Lower leg skin (tissue), 4 donors: Measurements from ENCODE around the gene CASR. TPM values are rescaled to one million over a fixed set of nuclear protein-coding genes. Genes with fewer than 3 reads are reported as not detected.

Source experiments
- DNase-seq, 2 donors: peaks; one replicate each; pipeline ENCODE4 v3.0.0-alpha.2; 2019; ENCODE audit warnings: low spot score in 2 of 2
- H3K4me3 ChIP-seq: fragments of 200-600 bp; sonication (generic); 2 replicates; pipeline ENCODE4 v1.5.1; 2017; ENCODE audit warnings: mild to moderate bottlenecking, low read depth; ENCODE audit not compliant: poor library complexity, severe bottlenecking
- CTCF ChIP-seq, 3 donors: fragments of 450-650 bp; IDR thresholded peaks; one replicate each; pipeline ENCODE4 v1.5.1; 2016; ENCODE audit warnings: antibody characterized with exemption in 3 of 3, mild to moderate bottlenecking in 3 of 3, moderate library complexity in 2 of 3
- POLR2A ChIP-seq, 2 donors: fragments of 450-650 bp; IDR thresholded peaks; one replicate each; pipeline ENCODE4 v1.6.1; 2016 to 2017; ENCODE audit warnings: antibody characterized with exemption in 2 of 2, mild to moderate bottlenecking in 1 of 2, moderate library complexity in 1 of 2
- WGBS, 2 donors: methylation state at CpG; one replicate each; pipeline ENCODE4 v1.1.5; 2018; 5-methylcytosine and 5-hydroxymethylcytosine counted together
- intact Hi-C: fragments of 100-400 bp; cut with DNase I; formaldehyde crosslinking; loops from one replicate; pipeline ENCODE4 v1.15.0; 2023; ENCODE audit warnings: low total_unique reads
- total RNA-seq, 4 donors: library from RNA; depleted of rRNA; stranded (reverse); fragments of >200 nt; gene quantifications; one replicate each; pipeline ENCODE4 v1.1.0, GENCODE V29; 2016

CASR gene
- total RNA-seq, 4 donors from 2014 or later: not detected

GRCh38 chr3:122332551-122332950 lies 149.1 kb downstream of the CASR start:
- intact Hi-C loops: no loop called here
- DNase-seq: no peak
- TF ChIP-seq POLR2A (IDR thresholded peaks at IDR 0.05) (no peak), CTCF (IDR thresholded peaks at IDR 0.05) (no peak)
- no peak overlapping the region for H3K4me3 ChIP-seq
- 82 to 95% methylated on average over 8 of the region's 8 CpGs for WGBS, 2 donors

Other genes starting within 250 kb of the CASR start
- gene ILDR1, start 161.4 kb upstream of the CASR start, total RNA-seq: 1 to 10 TPM; 1.8 to 4.0 (median 2.4) TPM
- gene CD86, start 128.3 kb upstream of the CASR start, total RNA-seq: 1 to 10 TPM in 3 of 4 donors, under 1 TPM in 1; 0.91 to 3.6 (median 2.7) TPM
- gene CSTA, start 141.6 kb downstream of the CASR start, total RNA-seq: 100 to 1,000 TPM; 122 to 575 (median 256) TPM
- gene MIX23, start 199.6 kb downstream of the CASR start, total RNA-seq: 10 to 100 TPM in 2 of 4 donors, 1 to 10 TPM in 2; 6.1 to 19.3 (median 12.0) TPM
- 10 to 100 TPM; 34.2 to 85.7 (median 41.0) TPM for gene FAM162A, start 200.5 kb downstream of the CASR start, total RNA-seq
- 1 to 10 TPM; 1.3 to 4.9 (median 2.8) TPM for gene WDR5B, start 232.4 kb downstream of the CASR start, total RNA-seq